NCI-H510A treated with DMSO at 0.1 percent for 48 hours (cell line): ENCODE measurements around the gene MSL1.

Experiments
- DNase-seq: peaks from one replicate; lab custom pipeline; 2025; lab: John Stamatoyannopoulos, UW

The MSL1 gene

GRCh38 chr17:40090237-40091119 is 31.3 kb upstream of the MSL1 start:
- DNase-seq: no peak

DNA sequence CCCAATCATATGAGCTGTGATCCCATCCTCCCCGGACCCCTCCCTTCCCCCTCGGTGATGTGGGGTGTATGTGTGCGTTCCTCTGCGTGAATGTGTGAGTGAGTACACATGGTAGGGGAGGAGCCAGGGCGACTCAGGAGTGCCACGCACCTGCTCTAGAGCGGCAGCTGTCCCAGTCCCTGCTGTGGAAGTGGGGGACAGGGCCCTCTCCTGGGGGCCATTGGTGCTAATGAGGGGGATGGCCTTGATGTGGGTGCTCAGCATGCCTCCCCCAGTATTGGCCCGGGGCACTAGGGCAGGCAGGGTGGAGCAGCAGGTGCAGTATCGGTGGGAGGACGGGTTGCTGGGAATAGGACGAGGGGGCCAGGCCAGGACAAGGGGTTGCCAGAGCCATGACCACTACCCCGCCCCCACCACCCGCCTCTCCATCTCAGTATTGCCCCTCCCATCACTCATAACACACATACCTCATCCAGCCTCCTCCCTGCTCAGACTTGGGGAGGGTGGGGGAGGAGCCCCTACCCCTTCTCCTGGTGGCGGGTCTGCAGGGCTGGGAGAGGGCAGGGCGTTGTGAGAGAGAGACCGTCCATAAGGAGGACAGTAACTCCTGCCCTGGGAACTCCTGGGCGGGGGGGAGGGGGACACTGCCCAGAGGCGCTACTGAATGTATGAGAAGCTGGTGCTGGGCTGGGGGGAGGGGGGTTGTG is 29.9 kb upstream of the MSL1 start:
- peak; percentile 56 for DNase-seq

DNA sequence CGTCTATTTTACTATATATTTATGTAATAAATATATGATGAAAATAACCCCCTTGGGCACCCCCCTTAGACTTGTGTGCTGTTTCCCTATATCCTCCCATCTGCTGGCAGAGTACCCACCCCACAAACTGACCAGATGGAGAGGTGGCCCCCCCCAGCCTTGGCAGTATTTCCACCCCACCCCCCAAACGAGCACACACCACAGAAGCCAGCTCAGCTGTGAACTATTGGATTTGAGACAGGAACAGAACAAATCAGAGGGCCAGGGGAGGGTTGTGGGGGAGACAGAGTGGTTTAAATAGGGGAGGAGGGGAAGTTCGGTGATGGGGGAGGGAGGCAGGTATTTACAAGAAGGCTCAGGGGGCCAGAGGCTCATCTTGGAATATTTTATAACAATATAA is 29.2 kb upstream of the MSL1 start:
- no peak for DNase-seq

- no peak for DNase-seq
Observed at GRCh38 chr17:40093005-40093579, 28.7 kb upstream of the MSL1 start.

DNA sequence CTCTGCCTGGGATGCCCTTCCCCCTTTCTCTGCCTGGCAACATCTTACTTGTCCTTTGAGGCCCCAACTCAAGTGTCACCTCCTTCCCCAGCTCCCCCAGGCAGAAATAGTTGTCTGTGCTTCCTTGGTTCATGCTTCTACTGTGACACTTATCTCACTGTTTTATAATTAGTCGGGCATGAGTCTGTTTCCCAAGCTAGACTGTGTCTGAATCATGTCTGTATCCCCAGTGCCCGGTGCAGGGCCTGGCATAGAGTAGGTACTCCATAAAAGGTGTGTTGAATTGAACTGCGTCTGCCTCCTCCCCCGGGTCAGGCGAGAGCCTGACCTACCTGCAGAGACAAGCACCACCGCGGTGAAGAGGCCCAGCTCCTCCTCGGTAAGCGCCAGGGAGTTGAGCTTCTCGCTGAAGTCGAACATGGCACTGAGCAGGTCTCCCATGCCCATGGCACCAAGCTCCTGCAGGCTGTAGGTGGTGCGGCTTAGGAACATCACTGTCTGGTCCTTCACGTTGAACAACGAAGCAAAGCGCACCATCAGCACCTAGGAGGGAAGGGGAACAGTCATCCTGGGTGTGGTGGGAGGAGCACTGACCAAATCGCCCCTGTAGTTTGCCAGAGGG is 28.1 kb upstream of the MSL1 start:
- no peak for DNase-seq

DNA sequence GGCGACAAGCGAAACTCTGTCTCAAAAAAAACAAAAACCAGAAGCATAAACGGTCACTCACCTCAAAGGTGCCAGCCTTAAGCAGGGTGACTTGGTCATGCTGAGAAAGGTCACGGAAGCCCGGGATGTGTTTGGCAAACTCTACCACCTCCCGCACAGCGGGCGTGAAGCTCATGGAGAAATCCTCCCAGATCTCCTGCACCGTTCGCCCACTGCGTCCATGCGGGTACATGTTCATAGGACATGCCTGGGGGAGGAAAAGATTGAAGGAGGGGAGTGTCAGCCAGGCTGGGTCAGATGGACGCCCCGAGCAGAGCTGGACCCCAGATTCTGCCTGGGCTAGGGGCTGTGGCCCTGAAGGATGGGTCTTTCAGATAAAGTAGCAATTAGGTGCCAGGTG is 26.9 kb upstream of the MSL1 start:
- no peak for DNase-seq

DNA sequence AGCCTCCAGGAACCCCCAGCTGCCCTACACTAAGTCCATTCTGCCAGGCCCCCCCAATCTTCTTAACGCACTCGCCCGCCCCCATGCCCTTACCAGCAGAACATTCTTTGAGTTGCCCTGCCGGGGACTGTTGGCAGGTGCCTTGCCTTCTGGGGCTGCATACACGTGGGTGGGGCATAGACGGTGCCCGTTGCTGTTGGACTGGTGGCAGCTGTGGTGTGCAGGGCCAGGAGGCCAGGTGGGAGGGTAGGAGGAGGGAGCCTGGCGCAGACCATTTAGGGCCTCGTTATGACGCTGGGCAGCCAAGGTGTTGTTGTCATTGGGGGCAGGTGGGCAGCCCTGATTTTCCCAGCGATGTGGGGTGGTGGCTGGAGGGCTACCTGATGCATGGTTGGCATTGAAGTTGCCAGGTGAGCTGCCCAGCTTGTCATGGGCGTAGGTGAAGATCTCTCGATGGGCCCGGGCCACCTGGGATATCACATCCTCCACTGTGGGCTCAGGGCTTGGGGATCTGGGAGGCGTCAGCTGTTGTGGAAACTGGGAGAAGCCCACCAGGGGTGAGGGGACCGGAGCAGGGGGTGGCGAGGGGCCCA is 26.3 kb upstream of the MSL1 start:
- DNase-seq: no peak

DNA sequence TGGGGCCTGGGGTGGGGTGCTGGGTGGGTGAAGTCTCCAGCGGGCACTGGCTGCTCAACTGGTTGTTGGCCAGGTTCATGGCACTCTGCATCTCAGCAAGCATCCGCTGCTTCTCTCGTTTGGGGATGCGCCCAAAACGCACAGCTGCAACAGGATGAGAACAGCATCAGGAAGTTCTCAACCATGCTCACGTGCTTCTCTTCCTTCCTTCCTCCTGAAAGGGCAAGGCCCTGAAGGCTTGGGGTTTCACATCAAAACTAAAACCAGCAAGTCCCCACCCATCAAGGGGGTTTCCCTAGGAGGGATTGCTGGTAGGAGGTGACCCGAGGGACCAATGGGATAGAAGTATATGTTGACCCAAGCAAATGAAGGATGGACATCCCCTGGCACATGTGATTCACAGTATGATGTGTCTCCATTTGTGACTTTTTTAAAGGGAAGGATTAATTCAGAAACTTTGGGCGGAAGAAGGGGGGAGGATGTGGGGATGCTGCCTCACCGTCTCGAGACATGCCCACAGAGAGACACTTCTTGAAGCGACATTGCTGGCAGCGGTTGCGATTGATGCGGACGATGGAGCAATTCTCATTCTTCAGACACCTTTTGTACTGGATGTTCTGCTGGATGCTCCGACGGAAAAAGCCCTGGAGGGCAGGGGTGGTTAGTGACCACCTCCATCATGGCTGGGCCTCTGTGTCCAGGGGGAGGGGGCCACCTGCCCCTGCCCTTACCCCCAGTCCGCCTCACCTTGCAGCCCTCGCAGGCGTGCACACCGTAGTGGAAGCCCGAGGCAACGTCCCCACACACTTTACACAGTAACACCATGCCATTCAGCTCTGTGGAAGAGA is 25.6 kb upstream of the MSL1 start:
- DNase-seq: no peak

- DNase-seq: no peak
Observed at GRCh38 chr17:40097087-40097486, 24.7 kb upstream of the MSL1 start.

GRCh38 chr17:40097931-40098845 is 23.6 kb upstream of the MSL1 start:
- DNase-seq: no peak

DNA sequence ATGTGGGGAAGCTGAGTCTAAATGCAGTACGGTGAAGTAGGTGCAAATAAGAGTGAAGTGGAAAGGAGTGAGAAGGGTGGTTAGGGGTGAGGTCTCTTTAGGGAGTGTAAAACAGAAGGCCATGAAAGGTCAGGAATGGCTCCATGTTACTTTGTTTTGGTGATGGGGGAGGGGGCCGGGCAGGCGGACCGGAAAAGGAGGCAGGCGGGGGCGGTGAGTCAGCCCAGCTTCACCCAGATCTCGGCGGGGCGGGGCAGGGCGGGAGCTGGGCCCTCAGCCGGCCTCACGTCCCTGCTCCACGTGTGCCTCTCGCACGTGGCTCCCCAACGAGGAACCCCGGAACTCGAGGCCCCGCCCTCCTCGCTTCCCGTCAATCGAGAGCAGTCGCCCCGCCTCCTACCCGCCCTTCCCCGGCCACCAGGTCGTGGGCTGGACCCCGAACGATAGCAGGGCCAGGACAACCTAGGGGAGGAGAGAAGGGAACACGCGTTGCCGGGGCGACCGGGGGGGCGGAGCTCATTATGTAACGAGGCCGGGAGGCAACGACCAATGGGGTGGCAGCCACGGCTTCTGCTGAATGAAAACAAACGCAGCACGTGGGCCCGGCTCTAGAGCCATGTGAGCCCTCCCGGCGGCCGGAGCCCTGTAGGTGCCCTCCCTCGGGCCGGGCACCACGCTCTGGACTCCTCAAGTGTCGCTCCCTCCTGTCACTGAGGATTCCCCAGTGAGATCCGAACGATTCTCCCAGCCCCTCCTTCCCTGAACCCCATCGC is 22.7 kb upstream of the MSL1 start:
- DNase-seq: peak; percentile 92

DNA sequence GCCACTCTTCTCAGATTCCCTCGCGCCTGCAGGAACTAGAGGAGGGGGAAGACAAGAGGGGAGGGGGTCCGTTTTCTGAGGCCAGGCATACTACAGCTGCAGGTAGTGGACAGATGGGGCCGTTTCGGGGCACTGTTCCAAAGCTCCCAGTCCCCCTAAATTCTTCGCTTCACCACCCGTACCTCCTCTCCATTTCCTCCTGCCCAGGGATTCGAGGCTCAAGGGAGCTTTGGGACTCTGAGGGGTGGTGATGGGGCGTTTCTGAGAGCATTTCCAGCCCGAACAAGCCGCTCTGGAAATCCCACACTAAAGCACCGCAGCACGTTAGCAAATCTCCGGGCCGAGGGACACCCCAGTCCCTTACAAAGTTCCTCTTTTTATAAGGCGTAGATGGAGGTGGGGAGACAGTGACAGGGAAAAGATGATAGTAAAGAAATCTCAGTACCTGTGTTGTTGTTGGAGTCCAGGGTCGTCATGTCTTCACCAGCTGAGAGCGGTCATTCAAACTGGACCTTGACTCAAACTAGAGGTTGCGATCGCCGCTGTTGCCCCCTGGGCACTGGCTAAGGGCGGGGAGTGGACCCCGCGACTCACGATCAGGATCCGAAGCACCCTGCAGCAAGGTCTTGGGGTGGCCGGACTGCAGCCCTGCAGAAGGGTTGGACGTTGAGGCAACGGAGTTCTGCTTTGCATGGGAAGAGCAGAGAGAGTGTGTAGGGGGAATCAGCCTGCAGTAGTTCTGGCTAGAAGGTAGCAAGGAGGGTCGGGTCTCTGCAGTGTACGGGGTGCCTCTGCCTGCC is 22.0 kb upstream of the MSL1 start:
- DNase-seq: no peak

- no peak for DNase-seq
Observed at GRCh38 chr17:40100419-40100668, 21.4 kb upstream of the MSL1 start, which contains the start of gene NR1D1. TSS of gene NR1D1 (minus strand) at chr17:40100589. CDS start at chr17:40100094, 495 bp downstream.

- DNase-seq: peak; percentile 95
Observed at GRCh38 chr17:40100669-40101366, 21.0 kb upstream of the MSL1 start.

DNA sequence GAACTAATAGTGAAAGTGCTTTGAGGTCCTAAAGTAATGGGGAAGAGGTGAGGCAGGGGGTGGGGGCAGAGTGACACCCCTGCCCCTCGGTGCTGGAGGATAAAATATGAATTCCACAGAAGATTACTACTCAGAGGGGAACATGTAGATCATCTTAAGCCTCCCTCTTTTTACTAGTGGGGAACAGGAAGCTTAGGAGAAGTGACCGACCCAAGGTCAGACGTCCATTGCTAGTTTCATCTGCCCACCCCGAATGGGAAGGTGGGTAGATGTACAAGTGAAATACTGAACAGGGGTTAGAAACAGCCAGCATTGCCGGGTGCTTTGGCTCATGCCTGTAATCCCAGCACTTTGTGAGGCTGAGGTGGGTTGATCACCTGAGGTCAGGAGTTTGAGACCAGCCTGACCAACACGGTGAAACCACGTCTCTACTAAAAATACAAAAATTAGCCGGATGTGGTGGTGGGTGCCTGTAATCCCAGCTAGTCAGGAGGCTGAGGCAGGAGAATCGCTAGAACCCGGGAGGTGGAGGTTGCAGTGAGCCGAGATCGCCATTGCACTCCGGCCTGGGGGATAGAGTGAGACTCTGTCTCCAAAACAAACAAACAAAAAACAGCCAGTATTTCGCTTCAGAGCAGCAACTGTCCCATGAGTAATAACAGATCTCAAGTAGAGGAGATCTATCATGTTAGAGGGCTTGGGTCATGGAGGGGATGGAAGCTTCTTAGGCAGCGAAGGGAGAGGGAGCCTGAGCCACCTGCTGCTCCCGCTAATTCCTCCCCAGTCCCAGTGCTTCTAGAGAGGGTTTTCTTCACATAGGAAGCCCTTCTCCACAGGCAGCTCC is 20.2 kb upstream of the MSL1 start:
- DNase-seq: no peak

GRCh38 chr17:40103071-40103661 is 18.6 kb upstream of the MSL1 start:
- DNase-seq: no peak

- DNase-seq: no peak
Observed at GRCh38 chr17:40103688-40104087, 18.1 kb upstream of the MSL1 start.
